GM23248 (cell line): ENCODE measurements around the gene GEMIN2. TPM values are rescaled to one million over a fixed set of nuclear protein-coding genes. Genes with fewer than 3 reads are reported as not detected.
"Not testable (repeated sequence)": the region's sequence is repeated elsewhere in the genome, so short reads cannot be mapped to it uniquely, and the experiment has no call there.

ENCODE experiments used
- DNase-seq: peaks from one replicate; pipeline ENCODE4 v3.0.0-alpha.2; 2015
- H2AFZ ChIP-seq: fragments of 200-600 bp; sonication (generic); 2 replicates; pipeline ENCODE4 v1.6.1; 2016; ENCODE audit warnings: antibody characterized with exemption
- H3F3A ChIP-seq: fragments of 200-600 bp; sonication (generic); 2 replicates; pipeline ENCODE4 v1.6.1; 2016; ENCODE audit warnings: mild to moderate bottlenecking, antibody characterized with exemption, mixed run types; ENCODE audit not compliant: insufficient read depth
- H3K27ac ChIP-seq: fragments of 200-600 bp; sonication (generic); 2 replicates; pipeline ENCODE4 v1.5.1; 2016; ENCODE audit warnings: mild to moderate bottlenecking
- H3K27me3 ChIP-seq: fragments of 200-600 bp; sonication (generic); replicated peaks from 2 replicates; pipeline ENCODE4 v1.6.1; 2016; ENCODE audit warnings: mild to moderate bottlenecking; ENCODE audit not compliant: insufficient read depth
- H3K36me3 ChIP-seq: fragments of 200-600 bp; sonication (generic); 2 replicates; pipeline ENCODE4 v1.6.1; 2016; ENCODE audit warnings: low read depth, mild to moderate bottlenecking
- H3K4me1 ChIP-seq: fragments of 200-600 bp; sonication (generic); 2 replicates; pipeline ENCODE4 v1.6.1; 2016; ENCODE audit warnings: mild to moderate bottlenecking; ENCODE audit not compliant: insufficient read depth
- H3K4me2 ChIP-seq: fragments of 200-600 bp; sonication (generic); one replicate; pipeline ENCODE4 v1.6.1; 2016; ENCODE audit warnings: mild to moderate bottlenecking; ENCODE audit not compliant: unreplicated experiment
- H3K4me3 ChIP-seq: fragments of 200-600 bp; sonication (generic); 2 replicates; pipeline ENCODE4 v1.5.1; 2016; ENCODE audit warnings: mild to moderate bottlenecking
- H3K79me2 ChIP-seq: fragments of 200-600 bp; sonication (generic); 2 replicates; pipeline ENCODE4 v1.6.1; 2016; ENCODE audit warnings: mild to moderate bottlenecking; ENCODE audit not compliant: insufficient read depth
- H3K9ac ChIP-seq: fragments of 200-600 bp; sonication (generic); 2 replicates; pipeline ENCODE4 v1.6.1; 2016; ENCODE audit warnings: mild to moderate bottlenecking
- H3K9me2 ChIP-seq: fragments of 200-600 bp; sonication (generic); 2 replicates; pipeline ENCODE4 v1.6.1; 2016; ENCODE audit warnings: mixed run types, mild to moderate bottlenecking, moderate library complexity; ENCODE audit not compliant: insufficient read depth
- H3K9me3 ChIP-seq: fragments of 200-600 bp; sonication (generic); one replicate; pipeline ENCODE4 v1.6.1; 2017; ENCODE audit warnings: low read depth
- H4K20me1 ChIP-seq: fragments of 200-600 bp; sonication (generic); 2 replicates; pipeline ENCODE4 v1.6.0; 2016; ENCODE audit not compliant: insufficient read depth
- EZH2 ChIP-seq: fragments of 200-600 bp; sonication (generic); IDR thresholded peaks from 2 replicates; pipeline ENCODE4 v1.6.1; 2018; ENCODE audit warnings: antibody characterized with exemption, mild to moderate bottlenecking; ENCODE audit not compliant: insufficient read depth, poor library complexity, severe bottlenecking
- EZH2phosphoT487 ChIP-seq: fragments of 200-600 bp; sonication (generic); IDR thresholded peaks from 2 replicates; pipeline ENCODE4 v1.6.1; 2018; ENCODE audit warnings: antibody characterized with exemption, moderate library complexity, mild to moderate bottlenecking, low read depth; ENCODE audit not compliant: insufficient read depth
- WGBS, 2 experiments: methylation state at CpG; one replicate each; pipeline ENCODE4 v1.1.6; 2015 to 2017; ENCODE audit warnings: low lambda C conversion rate in 2 of 2, low coverage in 1 of 2; ENCODE audit errors: missing lambda C conversion rate in 2 of 2; 5-methylcytosine and 5-hydroxymethylcytosine counted together
- in situ Hi-C: fragments of 300-500 bp; cut with MboI; formaldehyde crosslinking; loops from 2 replicates; pipeline ENCODE4 v1.15.0; 2020
- polyA plus RNA-seq: library from polyadenylated mRNA; unstranded; fragments of >200 nt; fragmentation: Nextera tagmentation; extraction: Ambion mirVana; gene quantifications from 2 replicates; pipeline ENCODE4 v1.2.1, GENCODE V29; 2016
- total RNA-seq: library from RNA; depleted of rRNA; stranded (reverse); fragments of >200 nt; shearing (Covaris generic); gene quantifications from 2 replicates; pipeline ENCODE4 v1.2.3, GENCODE V29; 2014

Gene GEMIN2
- total and polyA plus RNA-seq, 2 experiments from 2014 or later, result 16.4 to 25.5 TPM

DNA sequence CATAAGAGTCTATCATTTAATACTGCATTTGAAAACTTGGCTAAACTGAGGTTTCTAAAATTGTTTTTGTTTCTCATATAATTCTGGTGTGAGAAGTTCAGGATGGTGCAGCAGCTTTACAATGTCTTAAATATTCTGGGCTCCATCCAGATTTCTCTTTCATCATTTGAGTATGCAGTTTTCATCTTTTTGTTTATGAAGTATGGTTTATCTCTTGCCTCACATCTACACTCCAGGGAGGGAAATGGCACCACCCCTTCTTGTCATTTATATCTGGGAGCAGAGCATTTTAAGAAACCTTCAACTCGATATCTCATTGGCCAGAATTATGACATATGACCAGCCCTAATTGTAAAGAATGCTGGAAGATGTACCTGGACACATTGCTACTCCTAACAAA is 24.3 kb downstream of the GEMIN2 start:
- DNase-seq, result no peak
- no peaks in the 10 kb centered on the region for H3K9me2 ChIP-seq
- H3K79me2 ChIP-seq, result no peaks in the 10 kb centered on the region
- in situ Hi-C loops, result no loop called here
- no peaks in the 10 kb centered on the region for H4K20me1 ChIP-seq
- no peaks in the 10 kb centered on the region for H3K4me1 ChIP-seq
- no peak overlapping the region for H3K27ac ChIP-seq
- WGBS, 2 experiments, result 96 to 100% methylated on average over 1 of the region's 1 CpG
- H3K36me3 ChIP-seq, result peaks cover 34% of the 10 kb centered on the region
- H2AFZ ChIP-seq, result no peak overlapping the region
- no peak overlapping the region for H3K4me3 ChIP-seq
- H3K27me3 ChIP-seq, result no peaks in the 10 kb centered on the region
- peaks cover 7% of the 10 kb centered on the region; the same call in 1 of the 2 replicates for H3F3A ChIP-seq
- no peak overlapping the region for H3K4me2 ChIP-seq
- no peak for TF ChIP-seq EZH2
- no peak for TF ChIP-seq EZH2phosphoT487
- no peaks in the 10 kb centered on the region for H3K9me3 ChIP-seq
- no peak overlapping the region for H3K9ac ChIP-seq

DNA sequence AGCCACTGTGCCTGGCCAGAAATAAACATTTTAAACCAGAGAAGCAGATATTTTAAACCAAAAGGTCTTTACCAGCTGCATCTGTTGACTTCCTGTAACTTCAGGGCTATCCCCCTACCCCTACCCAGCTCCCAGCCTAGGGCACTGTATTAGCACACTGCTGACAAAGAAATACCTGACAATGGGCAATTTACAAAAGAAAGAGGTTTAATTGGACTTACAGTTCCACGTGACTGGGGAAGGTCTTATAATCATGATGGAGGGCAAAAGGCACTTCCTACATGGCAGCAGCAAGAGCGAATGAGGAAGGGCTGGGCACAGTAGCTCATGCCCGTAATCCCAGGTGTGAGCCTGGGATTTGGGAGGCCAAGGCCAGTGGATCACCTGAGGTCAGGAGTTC is 26.0 kb downstream of the GEMIN2 start:
- Histone ChIP-seq H3K36me3 (peaks cover 24% of the 10 kb centered on the region), H3K27me3 (no peaks in the 10 kb centered on the region), H4K20me1 (no peaks in the 10 kb centered on the region), H3K27ac (no peak overlapping the region), H3F3A (peaks cover 7% of the 10 kb centered on the region; the same call in 1 of the 2 replicates), H3K79me2 (no peaks in the 10 kb centered on the region), H3K9ac (no peak overlapping the region), H3K4me1 (no peaks in the 10 kb centered on the region), H2AFZ (no peak overlapping the region), H3K4me3 (no peak overlapping the region), H3K9me2 (no peaks in the 10 kb centered on the region), H3K4me2 (no peak overlapping the region), H3K9me3 (no peaks in the 10 kb centered on the region)
- 97 to 98% methylated on average over 3 of the region's 3 CpGs for WGBS, 2 experiments
- in situ Hi-C loops, result no loop called here
- DNase-seq, result no peak
- no peak for TF ChIP-seq EZH2phosphoT487
- no peak for TF ChIP-seq EZH2

DNA sequence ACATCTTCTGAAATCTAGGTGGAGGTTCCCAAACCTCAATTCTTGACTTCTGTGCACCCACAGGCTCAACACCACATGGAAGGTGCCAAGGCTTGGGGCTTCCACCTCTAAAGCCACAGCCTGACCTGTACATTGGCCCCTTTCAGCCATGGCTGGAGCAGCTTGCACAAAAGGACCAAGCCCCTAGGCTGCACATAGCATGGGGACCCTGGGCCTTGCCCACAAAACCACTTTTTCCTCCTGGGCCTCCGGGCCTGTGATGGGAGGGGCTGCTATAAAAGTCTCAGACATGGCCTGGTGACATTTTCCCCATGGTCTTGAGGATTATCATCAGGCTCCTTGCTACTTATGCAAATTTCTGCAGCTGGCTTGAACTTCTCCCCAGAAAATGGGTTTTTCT is 27.5 kb downstream of the GEMIN2 start:
- H3K27me3 ChIP-seq, H3F3A ChIP-seq, H2AFZ ChIP-seq, H3K4me2 ChIP-seq, H3K79me2 ChIP-seq, H4K20me1 ChIP-seq, H3K9me3 ChIP-seq, DNase-seq, H3K27ac ChIP-seq, H3K9me2 ChIP-seq, H3K4me3 ChIP-seq, in situ Hi-C loops, H3K9ac ChIP-seq, H3K4me1 ChIP-seq: not testable (repeated sequence)
- peaks cover 15% of the 10 kb centered on the region; the same call in 1 of the 2 replicates for H3K36me3 ChIP-seq
- 88 to 100% methylated on average over 1 of the region's 1 CpG for WGBS, 2 experiments

DNA sequence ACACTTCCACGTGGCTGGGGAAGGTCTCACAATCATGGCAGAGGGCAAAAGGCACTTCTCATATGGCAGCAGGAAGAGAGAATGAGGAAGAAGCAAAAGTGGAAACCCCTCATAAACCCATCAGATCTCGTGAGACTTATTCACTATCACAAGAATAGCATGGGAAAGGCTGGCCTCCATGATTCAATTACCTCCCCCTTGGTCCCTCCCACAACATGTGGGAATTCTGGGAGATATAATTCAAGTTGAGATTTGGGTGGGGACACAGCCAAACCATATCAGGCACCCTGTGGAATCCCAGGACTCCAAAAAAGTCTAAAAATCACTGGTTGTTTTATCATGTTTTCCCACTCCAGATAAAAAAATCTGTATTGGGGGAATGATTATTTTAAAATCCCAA is 29.1 kb downstream of the GEMIN2 start:
- H2AFZ ChIP-seq, H3K4me1 ChIP-seq, H3K9me2 ChIP-seq, DNase-seq, H3K27me3 ChIP-seq, H3K79me2 ChIP-seq, H4K20me1 ChIP-seq, in situ Hi-C loops, H3K4me2 ChIP-seq, H3F3A ChIP-seq, H3K4me3 ChIP-seq, H3K9me3 ChIP-seq, H3K9ac ChIP-seq, H3K27ac ChIP-seq: not testable (repeated sequence)
- peaks cover 18% of the 10 kb centered on the region; the same call in 1 of the 2 replicates for H3K36me3 ChIP-seq
- 54 to 56% methylated on average over 2 of the region's 2 CpGs for WGBS, 2 experiments

DNA sequence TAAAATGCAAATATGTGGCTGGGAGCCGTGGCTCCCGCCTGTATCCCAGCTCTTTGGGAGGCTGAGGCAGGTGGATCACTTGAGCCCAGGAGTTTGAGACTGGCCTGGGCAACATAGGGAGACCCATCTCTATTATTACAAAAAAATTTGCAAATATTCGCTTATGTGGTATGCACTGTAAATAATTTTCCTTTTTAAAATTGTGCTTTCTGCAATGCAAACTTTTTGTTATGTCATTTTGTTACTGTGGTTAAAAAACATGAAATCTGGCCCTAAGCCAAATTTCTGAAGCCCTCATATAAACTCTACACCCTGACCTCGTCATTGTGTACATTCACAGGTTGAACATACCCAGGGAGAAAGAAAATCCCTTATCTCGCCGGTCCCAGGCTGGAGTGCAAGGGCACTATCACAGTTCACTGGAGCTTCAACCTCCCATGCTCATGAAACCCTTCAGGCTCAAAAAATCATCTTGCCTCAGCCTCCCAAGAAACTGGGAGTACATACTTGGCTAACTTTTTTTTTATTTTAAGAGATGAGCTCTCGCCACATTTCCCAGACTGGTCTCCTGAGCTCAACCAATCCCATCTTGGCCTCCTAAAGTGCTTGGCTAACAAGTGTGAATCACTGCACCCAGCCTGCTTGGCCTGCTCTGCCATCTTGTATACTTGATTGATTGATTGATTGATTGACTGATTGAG is 31.3 kb downstream of the GEMIN2 start:
- TF ChIP-seq EZH2, result no peak
- TF ChIP-seq EZH2phosphoT487, result no peak
- H3K4me3 ChIP-seq, result no peak overlapping the region
- DNase-seq, result no peak
- WGBS, 2 experiments, result 88 to 89% methylated on average over 7 of the region's 7 CpGs
- H4K20me1 ChIP-seq, result no peaks in the 10 kb centered on the region
- no peaks in the 10 kb centered on the region for H3K9me2 ChIP-seq
- no peaks in the 10 kb centered on the region for H3F3A ChIP-seq
- H2AFZ ChIP-seq, result no peak overlapping the region
- in situ Hi-C loops, result no loop called here
- H3K27me3 ChIP-seq, result no peaks in the 10 kb centered on the region
- no peak overlapping the region for H3K4me2 ChIP-seq
- H3K4me1 ChIP-seq, result no peaks in the 10 kb centered on the region
- H3K9ac ChIP-seq, result no peak overlapping the region
- H3K9me3 ChIP-seq, result no peaks in the 10 kb centered on the region
- H3K27ac ChIP-seq, result no peak overlapping the region
- H3K79me2 ChIP-seq, result no peaks in the 10 kb centered on the region
- H3K36me3 ChIP-seq, result peaks cover 27% of the 10 kb centered on the region
